ENCODE measurements around the gene CCDC182.

Gene CCDC182

DNA sequence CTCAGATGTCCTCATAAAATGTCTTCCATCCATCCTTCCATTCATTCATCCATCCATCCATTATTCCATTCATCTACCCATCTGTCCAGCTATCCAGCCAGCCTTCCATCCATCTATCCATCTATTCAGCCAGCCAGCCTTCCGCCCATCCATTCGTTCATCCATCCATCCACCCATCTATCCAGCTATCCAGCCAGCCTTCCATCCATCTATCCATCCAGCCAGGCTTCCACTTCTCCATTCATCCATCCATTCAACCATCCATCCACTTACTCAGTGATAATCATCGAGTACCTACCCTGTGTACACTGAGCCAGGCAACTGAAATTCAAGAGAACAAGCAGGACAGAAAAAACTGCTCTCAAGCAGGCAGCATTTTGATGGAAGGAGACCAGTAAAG lies 4.6 kb upstream of the CCDC182 start:
- H3K27ac Mint-ChIP-seq = no peak overlapping the region
- no peaks in the 10 kb centered on the region for H3K36me3 Mint-ChIP-seq (ENCODE audit: low read depth)
- H3K4me3 Mint-ChIP-seq = no peak overlapping the region
- no peaks in the 10 kb centered on the region for H3K9me3 Mint-ChIP-seq
- H3K4me1 Mint-ChIP-seq (ENCODE audit: low read depth) = peaks cover 4% of the 10 kb centered on the region
- H3K27me3 Mint-ChIP-seq = peaks cover 2% of the 10 kb centered on the region
- no peak for DNase-seq

DNA sequence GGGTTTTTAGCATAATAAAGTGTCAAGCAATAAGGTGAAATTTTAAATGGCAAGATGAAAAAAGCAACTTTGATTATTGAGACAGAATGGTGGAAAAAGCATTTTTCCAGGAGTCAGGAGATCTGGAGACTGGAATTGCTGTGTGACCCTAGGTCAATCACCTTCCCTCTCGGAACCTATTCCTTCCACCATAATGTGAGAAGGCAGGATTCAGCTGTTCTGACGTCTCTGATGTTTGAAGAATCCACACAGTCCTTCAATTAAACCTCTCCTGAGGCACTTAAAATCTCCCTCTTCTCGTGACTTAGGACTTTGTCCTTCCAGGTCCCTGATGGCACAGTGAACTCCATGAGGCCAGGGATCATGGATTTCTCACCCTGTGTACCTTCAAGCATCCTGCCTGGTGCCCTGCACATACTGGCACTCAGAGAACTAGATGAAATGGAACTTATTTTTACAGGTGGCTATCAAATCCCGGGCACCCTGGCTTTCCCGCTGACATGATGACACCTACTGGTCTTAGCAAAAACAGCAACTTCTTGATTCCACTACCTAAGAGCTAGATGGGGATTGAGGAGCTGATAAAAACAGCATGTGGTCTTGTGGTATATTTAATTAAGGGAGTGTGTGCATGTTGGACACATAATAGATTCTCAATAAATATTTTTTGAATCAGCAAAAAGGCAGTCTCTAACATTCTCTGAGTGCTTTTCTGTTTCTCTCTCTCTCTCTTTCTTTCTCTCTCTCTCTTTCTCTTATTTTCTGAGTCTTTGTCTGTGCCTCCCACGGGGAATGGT lies 2.3 kb upstream of the CCDC182 start:
- no peak overlapping the region for H3K4me3 Mint-ChIP-seq
- DNase-seq = peak; percentile 43
- peaks cover 4% of the 10 kb centered on the region for H3K4me1 Mint-ChIP-seq (ENCODE audit: low read depth)
- H3K27me3 Mint-ChIP-seq = peaks cover 2% of the 10 kb centered on the region
- no peaks in the 10 kb centered on the region for H3K36me3 Mint-ChIP-seq (ENCODE audit: low read depth)
- H3K9me3 Mint-ChIP-seq = no peaks in the 10 kb centered on the region
- H3K27ac Mint-ChIP-seq = no peak overlapping the region

DNA sequence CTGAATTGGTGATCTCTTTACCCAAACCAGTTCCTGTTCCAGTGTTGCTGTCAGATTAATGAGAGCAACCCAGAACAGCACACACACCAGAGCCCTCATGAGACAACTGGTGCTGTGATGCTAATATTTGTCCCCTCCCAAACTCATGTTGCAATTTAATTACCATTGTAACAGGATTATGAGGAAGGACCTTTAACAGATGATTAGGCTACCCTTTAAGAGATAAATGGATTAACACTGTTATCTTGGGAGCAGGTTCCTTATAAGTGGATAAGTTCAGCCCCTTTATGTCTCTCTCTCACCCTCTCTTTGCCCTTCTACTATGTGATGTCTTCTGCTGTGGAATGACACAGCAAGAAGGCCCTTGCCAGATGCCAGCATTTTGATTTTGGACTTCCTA lies 1.1 kb upstream of the CCDC182 start:
- no peaks in the 10 kb centered on the region for H3K9me3 Mint-ChIP-seq

DNA sequence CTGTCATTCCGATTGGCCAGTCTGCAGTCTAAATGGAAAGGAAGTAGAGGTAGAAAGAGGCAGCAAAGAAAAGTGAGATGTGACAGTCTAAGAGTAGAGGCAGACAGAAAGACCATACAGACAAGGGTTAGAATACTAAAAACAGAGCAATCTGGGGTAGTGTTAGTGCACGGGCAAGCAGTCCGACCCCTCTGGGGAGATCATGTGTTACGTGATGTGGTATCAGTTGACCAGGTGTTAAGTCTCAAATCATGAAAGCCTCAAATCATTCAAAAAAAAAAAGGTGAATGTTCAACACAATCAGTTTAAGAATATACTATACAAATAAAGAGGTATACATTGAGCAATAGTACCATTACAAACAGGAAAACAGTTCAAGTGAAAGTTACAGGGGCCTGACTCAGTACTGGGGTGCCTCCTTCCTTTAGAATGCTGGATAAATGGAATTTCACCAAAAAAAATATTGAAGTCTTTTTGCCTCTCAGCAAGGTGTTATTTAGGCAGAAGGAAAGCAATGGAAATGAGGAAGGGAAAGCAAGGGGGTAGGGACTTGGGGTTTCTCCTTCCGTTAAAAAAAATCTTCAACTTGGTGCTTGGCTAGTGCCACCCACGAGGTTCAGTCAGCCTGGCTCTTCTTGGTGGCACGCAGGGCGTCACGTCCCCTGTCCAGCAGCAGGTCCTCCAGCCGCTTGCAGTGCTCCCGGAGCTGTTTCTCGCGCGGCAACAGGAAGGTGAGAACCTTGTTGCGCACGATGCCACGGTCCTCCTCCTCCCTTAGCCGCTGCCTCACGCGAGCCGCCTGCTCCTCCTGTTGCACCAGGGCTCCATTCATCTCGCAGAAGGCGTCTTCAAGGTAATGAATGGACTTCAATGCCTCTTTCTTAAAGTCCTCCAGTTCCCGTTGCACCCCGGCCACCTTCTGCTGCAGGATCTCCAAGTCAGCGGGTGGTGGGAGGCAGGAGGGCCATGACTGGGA lies 616 bp downstream of the CCDC182 start:
- H3K4me1 Mint-ChIP-seq (ENCODE audit: low read depth) = no peaks in the 10 kb centered on the region
- H3K36me3 Mint-ChIP-seq (ENCODE audit: low read depth) = no peaks in the 10 kb centered on the region
- no peak overlapping the region for H3K27ac Mint-ChIP-seq
- no peak for DNase-seq
- peaks cover 5% of the 10 kb centered on the region for H3K27me3 Mint-ChIP-seq
- no peaks in the 10 kb centered on the region for H3K9me3 Mint-ChIP-seq
- no peak overlapping the region for H3K4me3 Mint-ChIP-seq

More for the DNA sequence above, 1.1 kb upstream of the CCDC182 start:
- Mint-ChIP-seq H3K27ac (no peak overlapping the region), H3K4me3 (no peak overlapping the region), H3K27me3 (peaks cover 2% of the 10 kb centered on the region), H3K36me3 (ENCODE audit: low read depth) (no peaks in the 10 kb centered on the region), H3K4me1 (ENCODE audit: low read depth) (peaks cover 4% of the 10 kb centered on the region)
- DNase-seq = no peak

DNA sequence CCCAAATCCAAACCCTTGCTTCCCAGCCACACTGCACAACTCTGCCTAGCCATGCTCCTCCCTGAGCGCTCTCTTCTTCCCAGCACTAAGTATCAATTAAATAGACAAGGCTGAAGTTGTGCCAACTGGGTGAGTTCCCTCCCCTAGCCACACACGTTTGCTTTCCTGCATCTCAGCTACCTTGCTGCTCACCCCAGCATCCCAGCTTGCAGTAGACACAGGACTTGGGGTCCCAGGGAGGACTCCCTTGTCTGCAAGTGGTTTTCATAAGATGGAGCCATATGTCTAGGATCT lies 4.9 kb downstream of the CCDC182 start:
- Mint-ChIP-seq H3K27ac (no peak overlapping the region), H3K36me3 (ENCODE audit: low read depth) (no peaks in the 10 kb centered on the region), H3K4me1 (ENCODE audit: low read depth) (no peaks in the 10 kb centered on the region), H3K9me3 (no peaks in the 10 kb centered on the region), H3K4me3 (no peak overlapping the region), H3K27me3 (peaks cover 3% of the 10 kb centered on the region)
- no peak for DNase-seq

DNA sequence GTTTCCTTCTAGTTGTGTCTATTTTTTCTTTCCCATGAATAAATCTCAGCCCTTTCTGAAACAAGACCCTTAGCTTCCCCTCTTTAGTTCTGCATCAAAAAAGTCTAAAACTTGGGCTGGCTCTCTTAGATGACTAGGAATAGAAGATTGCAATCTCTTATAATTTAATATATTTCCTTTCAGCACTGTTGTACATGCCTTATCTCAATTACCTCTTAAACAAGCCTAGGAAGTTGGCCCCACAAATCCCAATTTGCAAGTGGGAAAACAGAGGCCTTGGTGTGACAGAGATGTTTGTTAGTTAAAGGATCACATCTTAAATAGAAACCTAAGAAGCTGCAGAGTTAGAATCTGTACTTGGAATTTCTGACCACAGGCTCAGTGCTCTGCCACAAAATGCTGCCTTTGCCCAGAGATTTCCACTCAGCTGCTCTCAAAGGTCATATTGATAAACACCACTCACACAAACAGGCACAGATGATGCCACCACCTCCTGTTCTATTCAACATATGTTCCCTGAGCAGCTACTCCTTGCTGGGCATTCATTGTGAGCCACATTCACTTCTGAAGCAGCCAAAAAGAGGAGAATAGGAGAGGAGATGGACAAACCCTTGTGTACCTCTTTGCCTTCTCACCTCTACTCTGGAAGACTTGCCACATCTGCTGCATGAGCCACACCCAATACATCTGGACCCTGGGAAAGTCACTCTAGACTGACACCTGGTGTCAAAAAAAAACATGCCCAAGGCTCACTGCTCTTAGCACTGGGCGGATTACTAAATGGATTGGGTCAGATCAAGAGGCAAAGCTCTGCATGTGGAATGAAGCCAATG lies 5.5 kb downstream of the CCDC182 start:
- Mint-ChIP-seq H3K27ac (no peak overlapping the region), H3K36me3 (ENCODE audit: low read depth) (no peaks in the 10 kb centered on the region), H3K27me3 (peaks cover 3% of the 10 kb centered on the region), H3K9me3 (no peaks in the 10 kb centered on the region), H3K4me3 (no peak overlapping the region), H3K4me1 (ENCODE audit: low read depth) (no peaks in the 10 kb centered on the region)
- no peak for DNase-seq

DNA sequence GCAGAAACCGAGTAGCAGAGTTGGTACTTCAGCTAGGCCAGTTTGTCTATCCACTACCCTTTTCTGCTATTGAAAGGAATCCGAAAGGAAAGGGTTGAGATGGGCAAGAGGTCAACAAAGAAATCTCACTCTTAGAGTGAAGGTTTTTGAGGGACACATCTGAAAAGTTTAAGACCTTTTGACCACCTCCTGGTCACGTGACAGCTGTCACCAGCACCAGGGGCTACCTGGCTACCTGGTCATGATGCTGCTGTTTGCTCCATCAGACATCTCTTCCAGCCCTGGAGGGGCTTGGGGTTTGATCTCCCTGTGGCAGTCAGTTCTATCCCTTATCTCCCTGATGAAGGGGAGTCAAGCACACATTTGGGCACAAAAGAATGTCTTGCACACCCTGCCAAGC lies 7.6 kb downstream of the CCDC182 start:
- Mint-ChIP-seq H3K36me3 (ENCODE audit: low read depth) (no peaks in the 10 kb centered on the region), H3K27ac (no peak overlapping the region), H3K4me1 (ENCODE audit: low read depth) (no peaks in the 10 kb centered on the region), H3K9me3 (no peaks in the 10 kb centered on the region), H3K4me3 (no peak overlapping the region), H3K27me3 (peaks cover 3% of the 10 kb centered on the region)
- no peak for DNase-seq

DNA sequence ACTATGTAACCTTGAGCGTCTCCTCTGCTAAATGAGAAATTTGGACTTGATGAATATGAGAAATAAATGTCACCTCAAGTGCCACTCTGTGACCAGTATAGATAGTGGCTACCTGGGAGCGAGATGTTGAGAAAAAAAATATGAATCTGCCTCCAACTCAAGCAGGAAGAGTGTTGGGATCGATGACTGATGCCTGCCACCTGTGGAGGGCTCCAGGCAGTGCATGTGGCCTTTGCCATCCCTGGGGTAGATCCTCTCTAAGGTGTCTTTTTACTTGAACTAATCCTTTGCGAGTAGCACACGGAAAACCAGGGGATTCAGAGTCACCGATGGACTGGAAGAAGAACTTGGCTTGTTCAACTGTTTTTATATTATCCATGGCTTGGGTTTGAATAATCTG lies 9.4 kb downstream of the CCDC182 start:
- H3K36me3 Mint-ChIP-seq (ENCODE audit: low read depth) = no peaks in the 10 kb centered on the region
- H3K27me3 Mint-ChIP-seq = peaks cover 3% of the 10 kb centered on the region
- no peak for DNase-seq
- H3K27ac Mint-ChIP-seq = no peak overlapping the region
- H3K9me3 Mint-ChIP-seq = no peaks in the 10 kb centered on the region
- H3K4me1 Mint-ChIP-seq (ENCODE audit: low read depth) = no peaks in the 10 kb centered on the region
- H3K4me3 Mint-ChIP-seq = no peak overlapping the region

DNA sequence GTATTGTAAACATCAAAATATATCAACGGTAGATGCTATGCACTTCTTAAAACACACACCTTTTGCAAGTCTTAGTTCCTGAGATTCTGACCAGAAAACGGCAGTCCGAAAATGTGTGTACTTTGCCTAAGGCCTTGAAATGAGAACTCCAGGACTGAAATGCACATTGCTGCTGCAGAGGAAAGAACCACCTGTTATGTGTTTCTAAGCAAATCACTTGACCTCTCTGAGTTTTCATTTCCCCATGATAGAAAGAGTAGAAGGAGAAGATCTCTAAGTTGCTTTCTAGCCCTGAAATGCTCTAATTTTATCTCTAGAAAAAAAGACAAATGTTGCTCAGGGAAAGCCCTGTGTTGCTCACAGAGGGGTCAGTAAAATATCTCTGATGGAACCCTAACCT lies 9.9 kb downstream of the CCDC182 start:
- peaks cover under 1% of the 10 kb centered on the region for H3K27me3 Mint-ChIP-seq
- H3K27ac Mint-ChIP-seq = no peak overlapping the region
- H3K4me1 Mint-ChIP-seq (ENCODE audit: low read depth) = no peaks in the 10 kb centered on the region
- DNase-seq = no peak
- H3K9me3 Mint-ChIP-seq = no peaks in the 10 kb centered on the region
- no peak overlapping the region for H3K4me3 Mint-ChIP-seq
- no peaks in the 10 kb centered on the region for H3K36me3 Mint-ChIP-seq (ENCODE audit: low read depth)

DNA sequence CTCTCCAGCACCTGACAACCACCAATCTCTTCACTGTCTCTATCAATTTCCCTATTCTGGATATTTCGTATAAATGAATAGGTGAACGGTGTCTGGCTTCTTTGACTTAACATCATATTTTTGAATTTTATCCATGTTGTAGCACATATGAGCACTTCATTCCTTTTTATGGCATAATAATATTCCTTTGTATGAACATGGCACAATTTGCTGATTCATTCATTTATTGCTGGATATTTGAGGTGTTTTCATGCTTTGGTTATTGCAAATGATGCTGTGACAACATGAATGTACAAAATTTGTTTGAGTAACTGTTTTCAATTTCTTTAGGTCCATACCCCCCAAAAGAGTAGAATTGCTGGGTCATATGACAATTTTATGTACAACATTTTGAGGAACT lies 12.0 kb downstream of the CCDC182 start:
- Mint-ChIP-seq H3K4me1 (ENCODE audit: low read depth) (no peaks in the 10 kb centered on the region), H3K36me3 (ENCODE audit: low read depth) (no peaks in the 10 kb centered on the region), H3K9me3 (no peaks in the 10 kb centered on the region), H3K4me3 (no peak overlapping the region), H3K27me3 (no peaks in the 10 kb centered on the region), H3K27ac (no peak overlapping the region)
- no peak for DNase-seq

DNA sequence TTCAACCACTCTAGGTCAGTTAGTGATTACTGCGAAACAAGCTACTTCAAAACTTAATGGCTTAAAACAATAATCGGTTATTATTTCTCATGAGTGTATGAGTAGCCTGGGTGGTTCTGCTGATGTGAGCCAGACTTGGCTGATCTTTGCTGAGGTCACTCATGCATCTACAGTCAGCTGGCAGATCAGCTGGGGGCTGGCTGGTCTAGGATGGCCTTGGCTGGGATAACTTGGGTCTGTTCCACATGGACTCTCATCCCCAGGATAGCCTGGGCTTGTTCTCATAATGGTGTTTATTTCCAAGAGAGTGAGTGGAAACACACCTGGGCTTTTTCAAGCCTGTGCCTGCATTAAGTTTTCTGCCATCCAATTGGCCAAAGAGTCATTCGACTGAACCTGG lies 13.0 kb downstream of the CCDC182 start:
- Mint-ChIP-seq H3K36me3 (ENCODE audit: low read depth) (no peaks in the 10 kb centered on the region), H3K27ac (no peak overlapping the region), H3K4me1 (ENCODE audit: low read depth) (no peaks in the 10 kb centered on the region), H3K27me3 (no peaks in the 10 kb centered on the region), H3K9me3 (no peaks in the 10 kb centered on the region), H3K4me3 (no peak overlapping the region)
- no peak for DNase-seq

DNA sequence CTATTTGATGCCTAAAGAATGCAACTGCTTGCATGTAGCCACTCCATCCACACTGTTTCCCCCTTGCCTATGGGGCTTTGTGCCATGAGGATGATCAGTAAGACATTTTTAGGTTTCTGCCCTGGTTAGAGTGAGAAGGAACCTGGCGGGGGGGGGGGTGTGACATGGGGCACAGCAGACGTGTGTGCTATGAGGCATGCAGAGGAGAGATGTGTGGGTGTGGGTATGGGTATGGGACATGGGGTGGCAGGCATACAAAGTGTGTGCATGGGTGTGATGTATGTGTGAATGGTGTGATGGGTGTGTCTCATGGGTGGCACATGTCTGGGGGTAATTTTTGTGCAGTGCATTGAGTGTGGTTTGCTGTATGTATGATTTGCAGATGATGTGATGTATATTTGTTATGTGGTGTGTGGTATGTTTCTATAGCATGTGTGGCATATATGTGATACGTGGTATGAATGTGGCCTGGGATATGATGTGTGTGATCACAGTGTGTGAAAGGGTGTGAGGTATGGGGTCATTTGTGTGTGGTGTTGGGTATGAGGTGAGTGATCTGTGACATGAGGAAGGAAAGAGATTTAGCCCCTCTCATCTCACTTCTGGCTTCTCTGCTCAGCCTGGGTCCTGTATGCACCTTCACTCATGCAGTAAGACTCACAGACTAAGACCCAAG lies 14.9 kb downstream of the CCDC182 start:
- no peak overlapping the region for H3K27ac Mint-ChIP-seq
- H3K9me3 Mint-ChIP-seq = no peaks in the 10 kb centered on the region
- no peaks in the 10 kb centered on the region for H3K27me3 Mint-ChIP-seq
- no peaks in the 10 kb centered on the region for H3K36me3 Mint-ChIP-seq (ENCODE audit: low read depth)
- H3K4me1 Mint-ChIP-seq (ENCODE audit: low read depth) = no peaks in the 10 kb centered on the region
- no peak for DNase-seq
- no peak overlapping the region for H3K4me3 Mint-ChIP-seq

DNA sequence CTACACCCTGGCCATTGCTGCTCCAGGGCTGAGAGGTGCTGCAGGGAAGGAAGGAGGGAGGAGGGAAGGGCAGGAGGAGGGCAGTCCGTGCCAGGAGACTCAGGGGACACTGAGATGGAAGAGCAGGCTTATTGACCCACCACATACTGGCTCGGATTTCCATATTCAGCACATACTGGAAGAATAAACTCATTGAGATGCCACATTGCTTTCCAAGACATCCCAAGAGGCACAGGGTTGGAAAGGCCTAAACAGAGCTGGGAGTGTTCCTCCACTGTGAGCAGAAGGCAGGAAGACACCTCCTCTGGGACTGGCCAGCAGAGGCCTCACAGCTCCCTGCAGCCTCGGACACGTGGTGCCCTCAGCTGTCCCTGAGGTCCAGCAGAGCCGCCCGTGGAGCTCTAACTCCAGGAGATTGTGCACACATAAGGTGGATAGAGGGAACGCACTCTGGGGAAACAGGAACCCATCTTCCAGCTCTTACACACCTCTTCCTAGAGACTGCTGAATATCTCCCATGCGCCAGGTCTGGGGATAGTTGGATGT lies 17.4 kb downstream of the CCDC182 start:
- Mint-ChIP-seq H3K27ac (no peak overlapping the region), H3K9me3 (no peaks in the 10 kb centered on the region), H3K27me3 (no peaks in the 10 kb centered on the region), H3K36me3 (ENCODE audit: low read depth) (no peaks in the 10 kb centered on the region), H3K4me3 (no peak overlapping the region), H3K4me1 (ENCODE audit: low read depth) (no peaks in the 10 kb centered on the region)
- DNase-seq = no peak

DNA sequence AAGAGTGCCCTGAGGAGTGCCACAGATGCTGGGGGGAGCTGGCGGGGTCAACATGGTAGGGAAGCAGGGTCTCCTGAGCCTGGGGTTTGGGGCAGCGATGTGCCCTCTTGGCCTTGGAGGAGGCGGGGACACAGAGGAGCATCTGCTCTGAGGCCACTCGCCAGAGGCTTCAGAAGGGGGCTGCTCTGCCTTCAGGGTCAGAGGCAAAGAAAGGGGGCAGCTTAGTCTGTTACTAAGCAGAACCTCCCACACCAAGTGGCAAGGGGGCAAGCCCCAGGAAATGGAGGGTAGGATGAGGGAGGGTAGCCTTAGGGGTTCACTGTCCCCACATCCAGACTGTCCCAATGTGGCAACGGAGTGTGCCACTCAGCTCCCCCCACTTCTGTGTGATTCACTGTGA lies 18.3 kb downstream of the CCDC182 start:
- H3K4me1 Mint-ChIP-seq (ENCODE audit: low read depth) = no peaks in the 10 kb centered on the region
- DNase-seq = no peak
- H3K9me3 Mint-ChIP-seq = no peaks in the 10 kb centered on the region
- H3K27ac Mint-ChIP-seq = no peak overlapping the region
- H3K27me3 Mint-ChIP-seq = no peaks in the 10 kb centered on the region
- no peak overlapping the region for H3K4me3 Mint-ChIP-seq
- no peaks in the 10 kb centered on the region for H3K36me3 Mint-ChIP-seq (ENCODE audit: low read depth)

Data from activated T-cell treated with anti-CD3 and anti-CD28 coated beads, Interleukin-2, amount 50 U/mL, for 24 hours (primary cell).